GM21576 (cell line): Measurements from ENCODE around the gene GALNTL6.
A peak's percentile ranks its signal among the peaks of the same experiment; 100 is the strongest.
"Not testable (repeated sequence)": the region's sequence is repeated elsewhere in the genome, so short reads cannot be mapped to it uniquely, and the experiment has no call there.

Experiments used
- ATAC-seq: cut with Tn5 transposase; IDR thresholded peaks from one replicate; pipeline ENCODE4 v1.9.1; 2021; ENCODE audit warnings: mild to moderate bottlenecking, moderate library complexity; ENCODE audit not compliant: unreplicated experiment

The GALNTL6 gene

GRCh38 chr4:172780566-172781081 lies 967.4 kb downstream of the GALNTL6 start:
- no peak for ATAC-seq

GRCh38 chr4:172785613-172786012 lies 972.4 kb downstream of the GALNTL6 start:
- ATAC-seq = no peak

DNA sequence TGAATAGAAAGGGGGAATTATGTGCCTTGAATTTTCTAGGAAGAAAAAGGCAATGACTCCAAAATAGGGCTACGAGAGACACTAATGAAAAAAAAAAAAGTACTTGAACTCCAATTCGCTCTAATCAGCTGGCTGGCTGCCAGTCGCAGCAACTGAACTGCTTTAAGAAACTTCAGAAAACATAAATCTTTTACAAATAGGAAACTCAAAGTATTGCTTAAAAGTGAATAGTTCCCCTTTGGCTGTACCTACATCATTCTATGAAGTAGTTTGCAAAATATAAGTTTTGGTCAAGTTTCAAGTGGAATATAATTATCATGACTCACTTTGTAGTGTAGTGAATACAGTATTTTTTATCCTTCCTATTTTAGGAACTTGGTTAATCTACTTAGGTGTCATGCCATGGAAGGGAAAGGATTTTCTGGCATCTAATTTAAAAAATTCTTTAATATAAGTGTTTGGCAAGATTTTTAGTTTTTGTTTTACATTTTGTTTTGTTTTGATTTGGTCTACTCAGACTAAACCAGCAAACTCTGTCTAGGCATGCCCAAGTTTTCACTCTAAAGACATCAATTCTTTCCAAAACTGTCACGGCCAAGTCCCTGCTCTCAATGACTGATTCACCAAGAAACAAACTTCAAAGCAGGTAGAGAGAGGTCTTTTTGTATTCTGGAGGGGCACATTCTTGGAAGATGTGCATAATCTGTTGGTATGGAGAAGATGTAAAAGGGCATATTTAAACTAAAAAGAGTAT lies 973.0 kb downstream of the GALNTL6 start:
- ATAC-seq = no peak

GRCh38 chr4:172787111-172787510 lies 973.9 kb downstream of the GALNTL6 start:
- ATAC-seq = no peak

DNA sequence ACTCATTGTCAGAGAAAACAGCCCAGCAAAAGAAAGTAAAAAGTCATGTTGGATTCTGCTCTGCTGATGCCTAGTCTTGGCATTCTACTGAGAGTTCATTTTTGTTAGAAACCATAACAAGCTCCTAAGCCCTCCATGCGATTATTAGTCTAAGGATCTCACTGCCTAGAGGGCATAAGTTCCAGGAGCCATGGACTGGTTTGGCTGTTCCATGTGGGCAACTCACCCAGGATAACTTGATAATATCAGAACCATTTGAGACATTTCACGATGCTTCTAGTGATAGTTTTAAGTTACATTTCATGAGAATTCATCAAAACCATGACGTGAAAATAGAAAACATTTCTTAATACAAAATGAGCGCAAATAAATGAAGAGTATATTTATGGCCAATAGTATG lies 978.6 kb downstream of the GALNTL6 start:
- ATAC-seq = no peak

- no peak for ATAC-seq
Observed at GRCh38 chr4:172793565-172794306, 980.5 kb downstream of the GALNTL6 start.

GRCh38 chr4:172794307-172794703 lies 981.1 kb downstream of the GALNTL6 start:
- no peak for ATAC-seq

DNA sequence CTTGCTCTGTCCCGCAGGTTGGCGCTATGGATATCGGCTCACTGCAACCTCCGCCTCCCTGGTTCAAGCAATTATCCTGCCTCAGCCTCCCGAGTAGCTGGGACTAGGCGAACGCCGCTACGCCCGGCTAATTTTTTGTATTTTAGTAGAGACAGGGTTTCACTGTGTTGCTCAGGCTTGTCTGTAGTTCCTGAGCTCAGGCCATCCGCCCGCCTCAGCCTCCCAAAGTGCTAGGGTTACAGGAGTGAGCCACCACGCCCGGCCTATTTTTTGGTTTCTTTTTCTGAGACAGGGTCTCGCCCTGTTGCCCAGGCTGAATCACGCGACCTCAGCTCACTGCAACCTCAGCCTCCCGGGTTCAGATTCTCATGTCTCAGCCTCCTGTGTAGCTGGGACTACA lies 984.1 kb downstream of the GALNTL6 start:
- ATAC-seq = not testable (repeated sequence)

GRCh38 chr4:172802032-172802431 lies 988.8 kb downstream of the GALNTL6 start:
- ATAC-seq = no peak

DNA sequence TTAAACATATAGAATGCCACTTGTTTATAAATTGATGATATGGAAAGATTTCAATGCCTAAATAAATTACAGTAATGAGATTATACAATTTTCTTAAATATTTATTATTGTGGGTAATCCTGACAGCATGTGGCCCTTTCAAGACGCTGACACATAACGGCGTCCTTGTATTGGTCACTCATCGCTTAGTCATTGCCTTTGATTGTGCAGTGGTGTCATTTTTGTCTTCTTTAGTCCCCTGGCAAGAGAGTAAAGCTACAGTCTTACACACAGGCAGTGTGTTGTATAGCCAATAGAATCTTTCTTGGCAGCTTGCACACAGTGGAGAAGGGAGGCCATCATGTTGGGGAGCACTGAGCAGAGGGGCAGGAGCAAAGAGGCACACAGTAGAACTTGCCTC lies 993.6 kb downstream of the GALNTL6 start:
- ATAC-seq = no peak

DNA sequence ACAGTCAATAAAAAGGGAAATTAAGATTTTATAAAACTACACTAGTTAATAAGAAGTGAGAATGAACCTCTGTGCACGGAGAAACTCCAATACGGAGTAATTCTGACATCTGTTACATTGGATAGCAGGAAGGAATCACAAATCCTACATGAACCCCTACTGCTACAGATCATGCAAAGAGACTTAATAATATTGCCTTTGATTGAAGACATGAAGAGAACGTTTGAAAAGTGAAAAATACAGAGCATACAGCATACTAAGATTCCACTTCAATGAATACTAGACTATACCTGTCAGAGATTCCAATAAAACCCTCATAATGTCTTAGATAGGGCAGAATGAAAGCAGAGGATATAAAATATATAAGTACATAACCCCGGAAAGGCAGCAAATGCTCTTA lies 995.0 kb downstream of the GALNTL6 start:
- ATAC-seq = no peak

DNA sequence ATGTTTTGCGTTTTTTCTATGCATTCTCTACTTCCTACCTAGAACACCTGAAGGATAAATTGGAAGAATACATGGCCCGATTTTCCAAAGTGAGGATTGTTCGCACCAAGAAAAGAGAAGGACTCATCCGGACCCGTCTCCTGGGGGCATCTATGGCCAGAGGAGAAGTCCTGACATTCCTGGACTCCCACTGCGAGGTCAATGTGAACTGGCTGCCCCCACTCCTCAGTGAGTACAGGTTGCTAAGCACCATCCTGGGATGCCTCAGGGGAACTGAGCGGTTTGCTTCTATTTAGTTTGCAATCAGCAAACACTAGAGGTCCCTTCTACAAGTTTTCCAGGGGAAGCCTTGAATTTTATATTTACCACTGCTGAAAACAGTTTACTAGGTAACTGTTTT lies 996.1 kb downstream of the GALNTL6 start:
- ATAC-seq = no peak

DNA sequence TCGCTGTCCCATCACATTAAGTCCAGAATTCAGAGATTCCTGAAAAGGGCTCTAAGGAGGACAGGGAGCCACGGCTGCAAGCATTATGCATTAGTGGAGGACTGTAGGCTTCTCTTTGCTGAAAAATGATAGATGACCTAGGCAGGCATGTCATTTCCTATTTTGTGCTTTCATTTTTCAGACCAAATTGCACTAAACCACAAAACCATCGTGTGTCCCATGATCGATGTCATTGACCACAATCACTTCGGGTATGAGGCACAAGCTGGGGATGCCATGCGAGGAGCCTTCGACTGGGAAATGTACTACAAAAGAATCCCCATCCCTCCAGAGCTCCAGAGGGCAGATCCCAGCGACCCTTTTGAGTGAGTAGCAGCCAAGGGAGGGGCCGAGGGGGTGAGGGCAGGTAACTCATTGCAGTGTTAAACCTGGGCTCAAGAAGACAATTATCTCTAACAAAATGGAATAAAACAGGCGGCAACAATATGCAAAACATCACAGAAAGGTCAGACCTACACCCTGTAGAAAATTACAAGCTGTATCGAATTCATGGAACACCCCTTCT lies 1000.2 kb downstream of the GALNTL6 start:
- ATAC-seq = peak; percentile 79

DNA sequence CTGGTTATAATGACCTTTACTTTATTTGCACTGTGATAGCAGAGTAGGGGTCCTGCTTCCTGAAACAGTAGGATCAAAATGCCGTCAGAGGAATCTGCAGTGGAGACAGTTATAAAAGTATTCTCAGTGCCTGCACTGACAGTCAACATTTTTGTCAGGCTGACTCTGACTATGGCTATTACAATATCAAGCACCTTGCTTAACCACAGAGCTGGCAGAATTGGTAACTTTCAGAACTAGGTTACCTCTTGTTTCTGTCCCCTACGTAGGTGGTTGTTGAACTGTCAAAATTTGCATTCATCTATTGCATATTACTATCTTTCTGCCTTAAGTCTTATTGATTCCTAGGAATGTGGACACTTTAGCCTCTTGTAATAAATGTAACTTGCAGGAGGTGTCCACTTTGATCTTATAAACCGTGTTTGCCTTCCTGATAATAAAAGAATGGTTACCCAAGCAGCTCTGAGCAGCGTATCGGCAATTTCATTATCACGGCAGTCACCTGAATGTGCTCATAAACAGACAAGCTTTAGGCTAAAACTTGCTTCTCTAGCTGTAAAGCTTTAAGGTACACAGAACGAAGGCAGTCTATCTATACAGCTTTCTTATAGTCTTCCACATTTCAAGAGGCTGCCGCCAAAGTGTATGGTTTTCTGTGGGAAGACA lies 1002.4 kb downstream of the GALNTL6 start:
- no peak for ATAC-seq

DNA sequence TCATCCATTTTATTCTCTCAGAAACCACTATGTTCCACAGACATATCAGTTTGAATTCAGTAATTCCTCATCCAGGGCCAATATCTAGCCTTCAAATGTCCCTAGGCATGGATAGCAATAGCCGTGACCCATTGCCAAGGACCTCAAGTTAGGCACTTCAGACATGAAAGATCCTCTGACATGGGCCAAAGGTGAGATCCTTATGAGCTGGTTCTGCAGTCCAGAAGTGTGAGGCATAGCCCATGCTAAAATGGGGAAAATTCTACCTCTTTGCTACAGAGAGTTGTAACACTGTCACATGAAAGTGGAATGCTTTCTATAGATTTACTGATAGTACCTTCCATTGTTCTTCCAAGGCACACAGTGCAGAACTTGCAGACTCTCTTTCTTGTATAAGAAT lies 1005.7 kb downstream of the GALNTL6 start:
- ATAC-seq = no peak

GRCh38 chr4:172819353-172819752 lies 1006.1 kb downstream of the GALNTL6 start:
- no peak for ATAC-seq

DNA sequence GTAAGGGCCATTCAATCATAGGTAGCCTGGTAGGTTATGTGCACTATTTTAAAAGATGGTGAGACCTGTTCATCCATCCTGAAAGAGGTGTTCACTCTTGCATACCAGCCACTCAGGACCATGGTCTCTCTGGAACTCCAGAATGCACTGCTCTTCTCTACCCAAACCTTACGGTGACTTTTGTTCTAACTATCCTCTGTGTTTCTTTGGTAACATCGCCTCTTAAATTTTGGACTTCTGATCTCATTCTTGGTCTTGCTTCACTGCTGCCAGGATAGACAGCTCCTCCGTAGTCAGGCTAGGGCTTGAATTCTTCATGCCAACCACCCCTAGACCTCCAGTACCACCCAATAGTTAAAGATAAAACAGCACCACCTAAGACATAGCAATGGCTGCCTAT lies 1009.1 kb downstream of the GALNTL6 start:
- ATAC-seq = no peak

DNA sequence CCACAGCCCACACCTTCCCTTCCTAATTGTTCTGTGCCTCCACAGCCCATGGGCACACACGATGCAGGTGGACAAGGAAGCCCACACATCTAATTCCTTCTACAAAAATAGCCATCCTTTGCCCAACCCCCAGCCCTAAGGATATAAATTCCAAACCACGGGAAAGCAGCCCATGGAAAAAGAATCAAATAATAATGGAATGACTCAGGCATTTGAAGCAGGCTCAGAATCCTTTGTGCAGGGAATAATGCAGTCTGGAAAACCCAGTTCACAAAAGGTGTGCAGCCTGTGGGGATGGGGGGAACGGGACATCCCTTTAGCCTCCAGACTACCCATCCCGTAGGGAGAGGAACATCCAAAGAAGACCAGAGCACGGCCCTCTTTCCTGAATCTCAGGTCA lies 1013.1 kb downstream of the GALNTL6 start:
- no peak for ATAC-seq

DNA sequence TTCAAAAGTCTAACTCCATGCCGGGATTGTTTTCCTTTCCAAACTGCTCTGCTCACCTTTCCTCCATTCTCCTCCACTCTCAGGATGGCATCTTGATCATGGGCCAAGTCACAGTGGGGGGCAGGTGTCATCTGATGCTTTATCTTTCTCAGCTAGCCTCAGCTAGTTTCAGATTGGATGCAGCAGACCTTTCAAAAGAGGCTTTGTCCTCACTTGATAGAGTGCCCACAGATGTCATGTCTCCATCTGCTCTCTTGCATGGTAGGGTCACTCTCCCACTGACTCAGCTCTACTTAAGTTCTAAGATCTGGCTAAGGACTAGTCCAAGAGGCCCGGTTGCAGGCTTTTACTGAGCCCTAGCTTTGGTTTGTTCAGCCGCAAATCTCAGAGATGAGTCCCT lies 1013.7 kb downstream of the GALNTL6 start:
- no peak for ATAC-seq

- no peak for ATAC-seq
Observed at GRCh38 chr4:172830295-172830764, 1017.1 kb downstream of the GALNTL6 start.

DNA sequence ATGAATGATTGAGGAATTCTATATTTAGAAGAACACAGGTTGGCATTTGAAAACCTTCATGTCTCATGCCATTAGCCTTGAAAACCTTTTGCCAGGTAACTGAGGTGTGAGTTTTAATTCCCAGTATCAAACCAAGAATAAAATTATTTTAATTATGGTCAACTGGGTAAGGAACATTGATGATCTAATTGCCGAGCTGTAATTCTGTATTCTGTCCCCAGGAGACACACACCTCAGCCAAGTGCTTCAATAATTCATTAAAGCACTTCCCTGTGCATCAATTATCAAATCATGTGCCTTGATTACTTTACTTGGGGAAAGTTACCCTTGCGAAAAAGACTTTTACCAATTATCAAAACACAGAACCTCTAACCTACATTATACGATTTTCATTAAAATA lies 1023.5 kb downstream of the GALNTL6 start:
- ATAC-seq = no peak
